ENCODE data around the gene FOSL2.

Gene FOSL2

GRCh38 chr2:28453396-28453795 is 60.7 kb downstream of the FOSL2 start:
- H3K27ac ChIP-seq, result no peak overlapping the region
- TF ChIP-seq ZFX (IDR thresholded peaks at IDR 0.05; ENCODE audit: borderline replicate concordance), result no peak
- TF ChIP-seq CTCF (IDR thresholded peaks at IDR 0.05), result no peak

- TF ChIP-seq ZFX (IDR thresholded peaks at IDR 0.05; ENCODE audit: borderline replicate concordance), result no peak
- no peak for TF ChIP-seq CTCF (IDR thresholded peaks at IDR 0.05)
- H3K27ac ChIP-seq, result no peak overlapping the region
Observed at GRCh38 chr2:28454016-28454930, 61.6 kb downstream of the FOSL2 start.

- H3K27ac ChIP-seq, result no peak overlapping the region
- TF ChIP-seq CTCF (IDR thresholded peaks at IDR 0.05) (no peak), ZFX (IDR thresholded peaks at IDR 0.05; ENCODE audit: borderline replicate concordance) (no peak)
Observed at GRCh38 chr2:28457237-28457636, 64.6 kb downstream of the FOSL2 start.

- TF ChIP-seq ZFX (IDR thresholded peaks at IDR 0.05; ENCODE audit: borderline replicate concordance) (no peak), CTCF (IDR thresholded peaks at IDR 0.05) (no peak)
- no peak overlapping the region for H3K27ac ChIP-seq
Observed at GRCh38 chr2:28461056-28461455, 68.4 kb downstream of the FOSL2 start.

GRCh38 chr2:28462122-28462521 is 69.5 kb downstream of the FOSL2 start:
- TF ChIP-seq ZFX (IDR thresholded peaks at IDR 0.05; ENCODE audit: borderline replicate concordance) (no peak), CTCF (IDR thresholded peaks at IDR 0.05) (no peak)
- H3K27ac ChIP-seq, result no peak overlapping the region

GRCh38 chr2:28463211-28463816 is 70.7 kb downstream of the FOSL2 start:
- no peak overlapping the region for H3K27ac ChIP-seq
- no peak for TF ChIP-seq ZFX (IDR thresholded peaks at IDR 0.05; ENCODE audit: borderline replicate concordance)
- no peak for TF ChIP-seq CTCF (IDR thresholded peaks at IDR 0.05)

GRCh38 chr2:28463893-28464292 is 71.2 kb downstream of the FOSL2 start:
- H3K27ac ChIP-seq, result no peak overlapping the region
- TF ChIP-seq CTCF (IDR thresholded peaks at IDR 0.05) (no peak), ZFX (IDR thresholded peaks at IDR 0.05; ENCODE audit: borderline replicate concordance) (no peak)

All from 22Rv1 (cell line).